NCI-H146 treated with DMSO at 0.1 percent for 48 hours (cell line): ENCODE data around the gene COL21A1.

ENCODE experiments used
- DNase-seq: peaks from one replicate; lab custom pipeline; 2025; ENCODE audit not compliant: unreplicated experiment; lab: John Stamatoyannopoulos, UW

COL21A1 gene

GRCh38 chr6:56193846-56194245, 53.5 kb downstream of the COL21A1 start:
- DNase-seq = no peak

- no peak for DNase-seq
Measured at GRCh38 chr6:56188429-56188828, 59.0 kb downstream of the COL21A1 start.

- no peak for DNase-seq
Measured at GRCh38 chr6:56187686-56188085, 59.7 kb downstream of the COL21A1 start.

- DNase-seq = no peak
Measured at GRCh38 chr6:56176741-56177140, 70.6 kb downstream of the COL21A1 start.

- no peak for DNase-seq
Measured at GRCh38 chr6:56173228-56173627, 74.2 kb downstream of the COL21A1 start.

- DNase-seq = no peak
Measured at GRCh38 chr6:56172144-56172543, 75.2 kb downstream of the COL21A1 start.

- DNase-seq = no peak
Measured at GRCh38 chr6:56169366-56169765, 78.0 kb downstream of the COL21A1 start.

GRCh38 chr6:56168596-56168995, 78.8 kb downstream of the COL21A1 start:
- no peak for DNase-seq

GRCh38 chr6:56162081-56162480, 85.3 kb downstream of the COL21A1 start:
- no peak for DNase-seq

- no peak for DNase-seq
Measured at GRCh38 chr6:56160489-56160888, 86.9 kb downstream of the COL21A1 start.

- DNase-seq = no peak
Measured at GRCh38 chr6:56158571-56158970, 88.8 kb downstream of the COL21A1 start.

GRCh38 chr6:56156643-56157042, 90.7 kb downstream of the COL21A1 start:
- DNase-seq = no peak

- DNase-seq = no peak
Measured at GRCh38 chr6:56155634-56156141, 91.7 kb downstream of the COL21A1 start.

GRCh38 chr6:56154076-56154475, 93.3 kb downstream of the COL21A1 start:
- DNase-seq = no peak

GRCh38 chr6:56152611-56153010, 94.8 kb downstream of the COL21A1 start:
- no peak for DNase-seq

- DNase-seq = no peak
Measured at GRCh38 chr6:56151609-56152224, 95.7 kb downstream of the COL21A1 start.

GRCh38 chr6:56148488-56149186, 98.7 kb downstream of the COL21A1 start:
- DNase-seq = no peak

- no peak for DNase-seq
Measured at GRCh38 chr6:56147766-56148165, 99.6 kb downstream of the COL21A1 start.

- DNase-seq = no peak
Measured at GRCh38 chr6:56146086-56146485, 101.3 kb downstream of the COL21A1 start.

- DNase-seq = no peak
Measured at GRCh38 chr6:56145616-56146015, 101.8 kb downstream of the COL21A1 start.

GRCh38 chr6:56144538-56145324, 102.6 kb downstream of the COL21A1 start:
- no peak for DNase-seq

- DNase-seq = no peak
Measured at GRCh38 chr6:56143796-56144195, 103.6 kb downstream of the COL21A1 start.
